Endothelial cell of umbilical vein (primary cell): ENCODE results near the gene OR5C1.

Experiments used
- EZH2 ChIP-seq: IDR thresholded peaks from 2 replicates; pipeline ENCODE4 v1.6.1; 2012; ENCODE audit warnings: borderline replicate concordance, low read depth, mild to moderate bottlenecking, moderate library complexity, low read length, inconsistent platforms; ENCODE audit not compliant: severe bottlenecking
- JUN ChIP-seq: IDR thresholded peaks from 2 replicates; pipeline ENCODE4 v1.6.1; 2011; ENCODE audit warnings: borderline replicate concordance, low read depth; ENCODE audit not compliant: insufficient read length, insufficient read depth
- MYC ChIP-seq: IDR thresholded peaks from one replicate; pipeline ENCODE4 v1.6.1; 2011; ENCODE audit warnings: mild to moderate bottlenecking, low read depth, low read length
- POLR2A ChIP-seq: IDR thresholded peaks from 2 replicates; pipeline ENCODE4 v1.6.1; 2012; ENCODE audit warnings: low read depth, mild to moderate bottlenecking, control low read depth, low read length
- POLR2AphosphoS5 ChIP-seq: IDR thresholded peaks from 2 replicates; pipeline ENCODE4 v1.6.1; 2012; ENCODE audit warnings: low read depth, mild to moderate bottlenecking, control low read depth, low read length, moderate library complexity; ENCODE audit not compliant: insufficient read depth
- TF ChIP-seq, protein P1 (sequence below), 2 donors: IDR thresholded peaks; 1 replicate in 1 of 2; 2 replicates in 1 of 2; pipeline ENCODE4 v1.5.1; 2011; ENCODE audit warnings: low read length in 2 of 2, mild to moderate bottlenecking in 2 of 2, moderate library complexity in 2 of 2, control low read depth in 1 of 2, inconsistent platforms in 1 of 2, low read depth in 1 of 2; ENCODE audit not compliant: insufficient read depth in 1 of 2; ENCODE audit errors: extremely low read depth in 1 of 2
- TF ChIP-seq, protein P2 (sequence below): IDR thresholded peaks from 2 replicates; pipeline ENCODE4 v1.6.1; 2011; ENCODE audit not compliant: insufficient read depth, insufficient read length

DNA sequence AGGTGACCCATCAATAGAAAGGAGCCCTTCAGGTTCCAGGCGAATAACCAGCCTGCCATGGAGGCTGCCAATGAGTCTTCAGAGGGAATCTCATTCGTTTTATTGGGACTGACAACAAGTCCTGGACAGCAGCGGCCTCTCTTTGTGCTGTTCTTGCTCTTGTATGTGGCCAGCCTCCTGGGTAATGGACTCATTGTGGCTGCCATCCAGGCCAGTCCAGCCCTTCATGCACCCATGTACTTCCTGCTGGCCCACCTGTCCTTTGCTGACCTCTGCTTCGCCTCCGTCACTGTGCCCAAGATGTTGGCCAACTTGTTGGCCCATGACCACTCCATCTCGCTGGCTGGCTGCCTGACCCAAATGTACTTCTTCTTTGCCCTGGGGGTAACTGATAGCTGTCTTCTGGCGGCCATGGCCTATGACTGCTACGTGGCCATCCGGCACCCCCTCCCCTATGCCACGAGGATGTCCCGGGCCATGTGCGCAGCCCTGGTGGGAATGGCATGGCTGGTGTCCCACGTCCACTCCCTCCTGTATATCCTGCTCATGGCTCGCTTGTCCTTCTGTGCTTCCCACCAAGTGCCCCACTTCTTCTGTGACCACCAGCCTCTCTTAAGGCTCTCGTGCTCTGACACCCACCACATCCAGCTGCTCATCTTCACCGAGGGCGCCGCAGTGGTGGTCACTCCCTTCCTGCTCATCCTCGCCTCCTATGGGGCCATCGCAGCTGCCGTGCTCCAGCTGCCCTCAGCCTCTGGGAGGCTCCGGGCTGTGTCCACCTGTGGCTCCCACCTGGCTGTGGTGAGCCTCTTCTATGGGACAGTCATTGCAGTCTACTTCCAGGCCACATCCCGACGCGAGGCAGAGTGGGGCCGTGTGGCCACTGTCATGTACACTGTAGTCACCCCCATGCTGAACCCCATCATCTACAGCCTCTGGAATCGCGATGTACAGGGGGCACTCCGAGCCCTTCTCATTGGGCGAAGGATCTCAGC, 11.6 kb downstream of the OR5C1 start, which contains the start of gene OR1K1:
- TF ChIP-seq, protein P1, sequence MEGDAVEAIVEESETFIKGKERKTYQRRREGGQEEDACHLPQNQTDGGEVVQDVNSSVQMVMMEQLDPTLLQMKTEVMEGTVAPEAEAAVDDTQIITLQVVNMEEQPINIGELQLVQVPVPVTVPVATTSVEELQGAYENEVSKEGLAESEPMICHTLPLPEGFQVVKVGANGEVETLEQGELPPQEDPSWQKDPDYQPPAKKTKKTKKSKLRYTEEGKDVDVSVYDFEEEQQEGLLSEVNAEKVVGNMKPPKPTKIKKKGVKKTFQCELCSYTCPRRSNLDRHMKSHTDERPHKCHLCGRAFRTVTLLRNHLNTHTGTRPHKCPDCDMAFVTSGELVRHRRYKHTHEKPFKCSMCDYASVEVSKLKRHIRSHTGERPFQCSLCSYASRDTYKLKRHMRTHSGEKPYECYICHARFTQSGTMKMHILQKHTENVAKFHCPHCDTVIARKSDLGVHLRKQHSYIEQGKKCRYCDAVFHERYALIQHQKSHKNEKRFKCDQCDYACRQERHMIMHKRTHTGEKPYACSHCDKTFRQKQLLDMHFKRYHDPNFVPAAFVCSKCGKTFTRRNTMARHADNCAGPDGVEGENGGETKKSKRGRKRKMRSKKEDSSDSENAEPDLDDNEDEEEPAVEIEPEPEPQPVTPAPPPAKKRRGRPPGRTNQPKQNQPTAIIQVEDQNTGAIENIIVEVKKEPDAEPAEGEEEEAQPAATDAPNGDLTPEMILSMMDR (IDR thresholded peaks at IDR 0.05; ENCODE audit: extremely low read depth in 1 of 2, insufficient read depth in 1 of 2, low read depth in 1 of 2, low read length in 2 of 2), result no peak
- TF ChIP-seq MYC, result no peak
- no peak for TF ChIP-seq EZH2
- TF ChIP-seq, protein P2, sequence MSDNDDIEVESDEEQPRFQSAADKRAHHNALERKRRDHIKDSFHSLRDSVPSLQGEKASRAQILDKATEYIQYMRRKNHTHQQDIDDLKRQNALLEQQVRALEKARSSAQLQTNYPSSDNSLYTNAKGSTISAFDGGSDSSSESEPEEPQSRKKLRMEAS, result no peak
- TF ChIP-seq JUN, result no peak
- TF ChIP-seq POLR2A, result no peak
- no peak for TF ChIP-seq POLR2AphosphoS5
